Uterus (tissue), 4 donors: ENCODE results near the gene CDON. TPM values are rescaled to one million over a fixed set of nuclear protein-coding genes. Genes with fewer than 3 reads are reported as not detected.
A peak's percentile ranks its signal among the peaks of the same experiment; 100 is the strongest.

Source experiments
- DNase-seq, 2 donors: peaks; one replicate each; pipeline ENCODE4 v3.0.0-alpha.2; 2019 to 2020
- H3K27ac ChIP-seq, 2 donors: fragments of 200-600 bp; sonication (generic); 1 replicate in 1 of 2; 2 replicates in 1 of 2; pipeline ENCODE4 v1.5.1; 2016 to 2018
- H3K27me3 ChIP-seq, 2 donors: fragments of 200-600 bp; sonication (generic); one replicate each; pipeline ENCODE4 v1.5.1; 2018 to 2019; ENCODE audit warnings: control low read depth in 1 of 2
- H3K36me3 ChIP-seq, 2 donors: fragments of 200-600 bp; sonication (generic); one replicate each; pipeline ENCODE4 v1.5.1; 2019; ENCODE audit warnings: control low read depth in 1 of 2
- H3K4me1 ChIP-seq, 2 donors: fragments of 200-600 bp; sonication (generic); one replicate each; pipeline ENCODE4 v1.5.1; 2018 to 2019; ENCODE audit warnings: control low read depth in 1 of 2
- H3K4me3 ChIP-seq, 2 donors: fragments of 200-600 bp; sonication (generic); 1 replicate in 1 of 2; 2 replicates in 1 of 2; pipeline ENCODE4 v1.5.1; 2018 to 2019; ENCODE audit warnings: mild to moderate bottlenecking in 1 of 2
- H3K9me3 ChIP-seq, 2 donors: fragments of 200-600 bp; sonication (generic); one replicate each; pipeline ENCODE4 v1.5.1; 2019; ENCODE audit warnings: control low read depth in 1 of 2
- POLR2A ChIP-seq, 2 donors: fragments of 450-650 bp; IDR thresholded peaks; one replicate each; pipeline ENCODE4 v1.6.1; 2016; ENCODE audit warnings: antibody characterized with exemption in 2 of 2, mild to moderate bottlenecking in 1 of 2, moderate library complexity in 1 of 2
- intact Hi-C: fragments of 100-400 bp; cut with DNase I; formaldehyde crosslinking; loops from one replicate; pipeline ENCODE4 v1.15.1; 2023; ENCODE audit warnings: low total_unique reads
- total RNA-seq, 4 donors: library from RNA; depleted of rRNA in 3 of 4; stranded (reverse); fragments of >200 nt in 3 of 4; gene quantifications; one replicate each; pipeline versions ENCODE4 v1.1.0 to v1.2.4, GENCODE V29; 2014 to 2023
- TF ChIP-seq, protein P1 (sequence below), 4 experiments: fragments of 200-600 bp in 2 of 4; fragments of 450-650 bp in 2 of 4; sonication (generic) in 2 of 4; IDR thresholded peaks; one replicate each; pipeline ENCODE4 v1.5.1; 2016 to 2019; ENCODE audit warnings: antibody characterized with exemption in 4 of 4, mild to moderate bottlenecking in 2 of 4, moderate library complexity in 1 of 4
- donor health status: DM: yes; HTN: yes; CAD: no.

CDON gene
- total RNA-seq, 4 donors from 2014 or later: 38.5 to 261 (median 213) TPM

GRCh38 chr11:126011265-126011664, 51.4 kb downstream of the CDON start:
- no peak for DNase-seq
- H3K36me3 ChIP-seq: no peaks in the 10 kb centered on the region
- H3K27me3 ChIP-seq: no peaks in the 10 kb centered on the region
- H3K4me3 ChIP-seq: no peak overlapping the region
- H3K4me1 ChIP-seq: peaks cover 0 to 9% of the 10 kb centered on the region in 2 donors
- TF ChIP-seq, protein P1, sequence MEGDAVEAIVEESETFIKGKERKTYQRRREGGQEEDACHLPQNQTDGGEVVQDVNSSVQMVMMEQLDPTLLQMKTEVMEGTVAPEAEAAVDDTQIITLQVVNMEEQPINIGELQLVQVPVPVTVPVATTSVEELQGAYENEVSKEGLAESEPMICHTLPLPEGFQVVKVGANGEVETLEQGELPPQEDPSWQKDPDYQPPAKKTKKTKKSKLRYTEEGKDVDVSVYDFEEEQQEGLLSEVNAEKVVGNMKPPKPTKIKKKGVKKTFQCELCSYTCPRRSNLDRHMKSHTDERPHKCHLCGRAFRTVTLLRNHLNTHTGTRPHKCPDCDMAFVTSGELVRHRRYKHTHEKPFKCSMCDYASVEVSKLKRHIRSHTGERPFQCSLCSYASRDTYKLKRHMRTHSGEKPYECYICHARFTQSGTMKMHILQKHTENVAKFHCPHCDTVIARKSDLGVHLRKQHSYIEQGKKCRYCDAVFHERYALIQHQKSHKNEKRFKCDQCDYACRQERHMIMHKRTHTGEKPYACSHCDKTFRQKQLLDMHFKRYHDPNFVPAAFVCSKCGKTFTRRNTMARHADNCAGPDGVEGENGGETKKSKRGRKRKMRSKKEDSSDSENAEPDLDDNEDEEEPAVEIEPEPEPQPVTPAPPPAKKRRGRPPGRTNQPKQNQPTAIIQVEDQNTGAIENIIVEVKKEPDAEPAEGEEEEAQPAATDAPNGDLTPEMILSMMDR (IDR thresholded peaks at IDR 0.05): no peak
- no peak for TF ChIP-seq POLR2A (IDR thresholded peaks at IDR 0.05)
- intact Hi-C loops: no loop called here
- H3K27ac ChIP-seq: no peak overlapping the region
- no peaks in the 10 kb centered on the region for H3K9me3 ChIP-seq

DNA sequence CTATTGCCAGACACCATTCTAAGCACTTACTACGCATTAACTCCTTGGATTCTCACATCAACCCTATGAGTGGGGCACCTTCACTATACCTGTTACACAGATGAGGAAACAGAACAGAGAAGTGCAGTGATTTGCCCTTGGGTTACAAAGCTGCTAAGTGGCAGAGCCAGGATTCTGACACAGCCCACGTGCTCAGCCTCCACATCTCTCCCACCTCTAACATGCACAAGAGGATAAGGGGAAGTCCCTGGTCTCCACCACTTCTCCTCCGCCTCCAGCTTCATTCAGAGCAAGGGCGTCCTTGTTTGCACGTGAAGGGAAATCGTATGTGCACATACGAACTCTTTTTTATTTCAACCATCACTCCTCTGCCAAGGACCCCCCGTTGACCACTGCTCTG, 53.7 kb downstream of the CDON start:
- Histone ChIP-seq H3K27ac (peak overlapping the region in 1 of 2 donors; percentile 66), H3K36me3 (no peaks in the 10 kb centered on the region), H3K9me3 (no peaks in the 10 kb centered on the region), H3K4me1 (peaks cover 0 to 9% of the 10 kb centered on the region in 2 donors), H3K4me3 (no peak overlapping the region), H3K27me3 (no peaks in the 10 kb centered on the region)
- TF ChIP-seq POLR2A (IDR thresholded peaks at IDR 0.05): no peak
- TF ChIP-seq, protein P1 (IDR thresholded peaks at IDR 0.05): no peak
- no peak for DNase-seq
- intact Hi-C loops: no loop called here

- Histone ChIP-seq H3K27me3 (no peaks in the 10 kb centered on the region), H3K9me3 (no peaks in the 10 kb centered on the region), H3K4me3 (no peak overlapping the region), H3K4me1 (peaks cover 0 to 9% of the 10 kb centered on the region in 2 donors), H3K27ac (peak overlapping the region; percentile 57 to 66), H3K36me3 (no peaks in the 10 kb centered on the region)
- intact Hi-C loops: no loop called here
- TF ChIP-seq, protein P1 (IDR thresholded peaks at IDR 0.05): no peak
- no peak for TF ChIP-seq POLR2A (IDR thresholded peaks at IDR 0.05)
- peak in 1 of 2 donors; percentile 42 for DNase-seq
These were observed 55.4 kb downstream of the CDON start for GRCh38 chr11:126007238-126007637.

DNA sequence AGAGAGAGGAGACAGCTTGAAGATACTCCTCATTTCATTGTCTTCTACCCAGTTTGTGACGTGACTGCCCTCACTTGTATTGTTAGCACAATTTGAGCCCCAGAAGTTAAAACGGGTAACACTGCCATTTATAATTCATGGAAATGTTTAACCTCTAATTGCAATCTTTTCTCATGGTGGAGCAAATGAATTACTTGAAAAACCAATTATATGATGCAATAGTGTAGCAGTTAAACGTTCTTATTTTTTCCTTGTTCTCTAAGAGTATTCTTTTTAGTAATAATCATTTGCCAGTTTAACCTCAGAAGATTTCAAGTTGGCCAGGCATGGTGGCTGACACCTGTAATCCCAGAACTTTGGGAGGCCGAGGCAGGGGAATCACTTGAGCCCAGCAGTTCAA, 56.6 kb downstream of the CDON start:
- Histone ChIP-seq H3K4me1 (peaks cover 0 to 9% of the 10 kb centered on the region in 2 donors), H3K9me3 (no peaks in the 10 kb centered on the region), H3K36me3 (no peaks in the 10 kb centered on the region), H3K4me3 (no peak overlapping the region), H3K27ac (peak overlapping the region; percentile 57 to 66), H3K27me3 (no peaks in the 10 kb centered on the region)
- intact Hi-C loops: no loop called here
- DNase-seq: no peak
- TF ChIP-seq, protein P1 (IDR thresholded peaks at IDR 0.05): no peak
- TF ChIP-seq POLR2A (IDR thresholded peaks at IDR 0.05): no peak

- TF ChIP-seq POLR2A (IDR thresholded peaks at IDR 0.05): no peak
- TF ChIP-seq, protein P1 (IDR thresholded peaks at IDR 0.05): no peak
- intact Hi-C loops: no loop called here
- Histone ChIP-seq H3K36me3 (no peaks in the 10 kb centered on the region), H3K27me3 (no peaks in the 10 kb centered on the region), H3K4me3 (no peak overlapping the region), H3K9me3 (no peaks in the 10 kb centered on the region), H3K27ac (no peak overlapping the region), H3K4me1 (no peaks in the 10 kb centered on the region)
- DNase-seq: no peak
These were observed 60.5 kb downstream of the CDON start for GRCh38 chr11:126002181-126002580.
